GM18873 (cell line): Measurements from ENCODE around the gene GJC2.

Source experiments
- ATAC-seq: cut with Tn5 transposase; IDR thresholded peaks from one replicate; pipeline ENCODE4 v1.9.1; 2021; ENCODE audit warnings: mild to moderate bottlenecking, moderate library complexity, moderate number of reproducible peaks; ENCODE audit not compliant: unreplicated experiment, low FRiP score

The GJC2 gene

DNA sequence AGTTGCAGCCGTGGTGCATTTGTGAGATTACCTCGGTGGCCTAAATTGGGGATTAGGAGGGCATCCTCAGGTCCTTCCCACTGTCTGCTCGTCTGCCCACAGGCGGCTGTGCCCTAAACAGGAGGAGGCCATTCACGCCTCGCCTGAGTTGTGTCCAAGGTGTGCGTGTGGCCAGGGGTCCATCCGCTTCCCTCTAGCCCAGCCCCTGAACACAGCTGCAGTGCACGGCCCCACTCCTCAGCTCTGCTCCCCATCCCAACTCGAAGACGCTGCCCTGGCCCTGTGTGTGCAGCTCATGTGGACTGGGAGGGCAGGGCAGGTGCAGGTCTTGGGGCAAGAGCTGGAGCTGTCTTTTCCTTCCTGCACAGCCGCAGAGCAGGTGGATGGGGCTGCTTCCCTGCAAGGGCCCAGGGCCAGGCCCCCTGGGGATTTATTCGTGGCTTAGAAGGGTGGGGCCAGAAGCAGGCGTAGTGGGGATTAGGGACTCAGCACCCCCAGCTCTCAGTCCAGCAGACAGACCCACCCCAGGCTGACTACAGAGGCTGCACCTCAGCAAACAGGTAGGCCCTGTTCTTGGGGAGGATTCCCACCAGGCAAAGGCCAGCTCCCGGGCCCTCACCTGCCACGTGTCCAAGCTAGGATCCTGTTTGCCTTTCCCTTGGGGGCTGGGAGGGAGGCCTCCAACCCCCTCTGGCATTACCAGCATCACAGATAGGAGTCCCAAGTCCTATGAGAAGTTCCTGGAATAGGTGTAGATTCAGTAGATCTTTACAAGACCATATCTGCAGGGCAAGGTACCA, 5.3 kb upstream of the GJC2 start:
- ATAC-seq, result no peak

DNA sequence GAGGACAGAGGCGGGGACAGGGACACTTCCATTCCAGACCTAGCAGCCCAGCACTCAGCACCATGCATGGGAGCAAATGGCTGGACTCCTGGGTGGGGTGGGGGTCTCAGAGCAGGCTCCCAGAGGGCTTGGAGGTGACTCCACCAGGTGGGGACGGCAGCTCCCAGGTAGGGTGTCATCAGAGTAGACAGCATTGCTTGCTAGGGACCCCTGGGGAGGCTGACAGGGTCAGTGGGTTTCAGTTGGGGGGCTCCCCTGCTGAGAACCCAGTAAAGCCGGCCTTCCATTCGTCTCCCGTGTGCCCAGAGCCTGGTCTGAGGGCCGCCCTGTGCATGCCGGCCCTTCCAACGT, 4.8 kb upstream of the GJC2 start:
- no peak for ATAC-seq

DNA sequence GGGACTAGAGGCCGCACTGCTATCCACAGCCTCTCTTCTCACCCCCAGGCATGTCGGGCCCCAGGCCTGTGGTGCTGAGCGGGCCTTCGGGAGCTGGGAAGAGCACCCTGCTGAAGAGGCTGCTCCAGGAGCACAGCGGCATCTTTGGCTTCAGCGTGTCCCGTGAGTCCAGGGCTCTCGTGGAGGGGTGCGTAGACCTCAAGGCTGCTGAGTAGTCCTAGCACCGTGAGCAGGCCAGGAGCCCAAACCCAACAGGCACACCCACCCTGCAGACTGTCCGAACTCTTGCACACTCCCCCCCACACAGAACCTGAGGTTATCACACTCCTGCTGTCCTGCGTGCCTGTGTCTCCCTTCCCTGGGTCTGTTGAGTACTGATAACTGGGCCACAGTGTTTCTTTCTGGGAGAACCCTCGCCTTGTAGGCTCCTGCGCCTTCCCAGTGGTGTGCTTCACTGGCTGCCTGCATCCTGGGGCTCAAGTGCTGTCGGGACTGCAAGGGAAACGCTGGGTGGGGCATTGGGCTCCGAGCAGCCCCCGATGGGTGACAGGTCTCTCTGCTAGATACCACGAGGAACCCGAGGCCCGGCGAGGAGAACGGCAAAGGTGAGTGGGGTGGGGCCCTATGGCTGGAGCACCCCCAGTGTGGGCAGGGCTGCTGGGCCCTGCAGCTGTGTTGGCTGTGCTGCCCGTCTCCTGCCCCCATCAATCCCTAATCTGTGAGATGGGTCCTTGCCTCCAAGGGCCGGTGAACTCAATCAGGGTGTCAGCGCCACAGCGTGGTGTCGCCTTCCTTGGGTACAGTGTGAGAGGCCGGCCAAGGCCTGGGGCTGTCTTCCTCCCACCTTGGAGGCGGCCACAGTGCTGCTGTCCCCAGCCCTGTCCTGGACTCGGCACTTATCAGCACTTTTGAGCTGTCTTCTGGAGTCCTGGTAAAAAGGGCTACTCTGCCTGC, 4.0 kb upstream of the GJC2 start:
- no peak for ATAC-seq

DNA sequence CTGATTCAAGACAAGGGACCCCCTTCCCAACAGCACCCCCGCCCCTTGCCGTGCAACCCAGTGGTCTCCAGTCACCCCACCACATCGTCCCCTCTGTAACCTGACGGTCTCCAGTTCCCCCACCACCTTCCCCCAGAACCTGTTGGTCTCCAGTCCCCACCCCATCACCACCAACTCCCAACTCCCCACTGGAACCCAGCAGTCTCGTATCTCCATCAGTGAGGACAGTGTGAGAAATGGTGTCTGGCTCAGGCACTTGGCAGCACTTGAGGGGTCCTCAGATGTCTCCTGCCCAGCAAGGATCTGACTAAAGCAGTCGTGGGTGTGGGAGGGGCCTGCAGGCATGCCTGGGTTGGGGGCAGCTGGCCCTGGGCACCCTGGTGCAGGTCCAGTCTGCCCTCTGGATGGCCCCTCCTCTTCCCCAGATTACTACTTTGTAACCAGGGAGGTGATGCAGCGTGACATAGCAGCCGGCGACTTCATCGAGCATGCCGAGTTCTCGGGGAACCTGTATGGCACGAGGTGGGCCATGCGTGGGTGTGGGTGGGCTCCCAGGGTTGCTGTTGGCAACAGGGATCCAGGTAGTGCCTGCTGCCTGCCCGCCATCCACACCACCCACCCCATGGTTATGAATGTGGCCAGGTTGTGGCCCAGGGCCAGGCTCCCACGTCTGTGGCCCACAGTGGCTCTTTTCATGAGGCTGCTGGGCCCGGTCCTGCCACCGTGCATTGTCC, 3.1 kb upstream of the GJC2 start:
- no peak for ATAC-seq

DNA sequence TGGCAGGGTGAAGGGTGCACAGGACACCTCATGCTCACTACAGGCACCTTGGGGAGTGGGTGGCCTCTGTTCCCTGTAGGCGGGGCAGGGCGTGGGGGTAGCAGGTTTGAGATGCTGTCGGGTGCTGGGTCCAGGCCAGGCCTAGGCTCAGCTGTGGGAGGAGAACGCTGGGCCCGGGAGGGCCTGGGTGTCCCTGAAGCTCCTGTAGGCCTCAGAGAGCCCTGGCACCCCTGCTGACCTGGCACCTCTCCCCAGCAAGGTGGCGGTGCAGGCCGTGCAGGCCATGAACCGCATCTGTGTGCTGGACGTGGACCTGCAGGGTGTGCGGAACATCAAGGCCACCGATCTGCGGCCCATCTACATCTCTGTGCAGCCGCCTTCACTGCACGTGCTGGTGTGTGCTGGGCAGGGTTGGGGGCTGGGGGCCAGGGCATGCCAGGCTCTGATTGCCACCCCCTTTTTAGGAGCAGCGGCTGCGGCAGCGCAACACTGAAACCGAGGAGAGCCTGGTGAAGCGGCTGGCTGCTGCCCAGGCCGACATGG, 2.5 kb upstream of the GJC2 start:
- no peak for ATAC-seq

DNA sequence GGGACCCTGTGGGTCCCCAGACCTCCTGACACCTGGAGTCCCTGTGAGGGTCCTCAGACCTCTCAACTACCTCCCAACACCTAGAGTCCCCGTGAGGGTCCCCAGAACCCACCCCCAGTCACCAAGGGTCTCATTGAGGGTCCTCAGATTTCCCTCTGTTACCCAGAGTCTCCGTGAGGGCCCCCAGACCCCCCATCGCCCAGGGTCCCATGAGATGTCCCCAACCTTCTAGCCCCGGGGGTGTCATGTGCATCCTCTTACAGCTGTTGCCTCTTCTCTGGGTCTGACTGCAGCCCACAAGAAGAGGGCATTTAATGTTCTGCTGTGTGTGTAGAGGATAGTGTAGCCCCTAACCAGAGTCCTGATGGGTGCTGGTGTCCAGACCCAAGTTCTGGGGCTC, 2.0 kb upstream of the GJC2 start:
- ATAC-seq, result no peak

DNA sequence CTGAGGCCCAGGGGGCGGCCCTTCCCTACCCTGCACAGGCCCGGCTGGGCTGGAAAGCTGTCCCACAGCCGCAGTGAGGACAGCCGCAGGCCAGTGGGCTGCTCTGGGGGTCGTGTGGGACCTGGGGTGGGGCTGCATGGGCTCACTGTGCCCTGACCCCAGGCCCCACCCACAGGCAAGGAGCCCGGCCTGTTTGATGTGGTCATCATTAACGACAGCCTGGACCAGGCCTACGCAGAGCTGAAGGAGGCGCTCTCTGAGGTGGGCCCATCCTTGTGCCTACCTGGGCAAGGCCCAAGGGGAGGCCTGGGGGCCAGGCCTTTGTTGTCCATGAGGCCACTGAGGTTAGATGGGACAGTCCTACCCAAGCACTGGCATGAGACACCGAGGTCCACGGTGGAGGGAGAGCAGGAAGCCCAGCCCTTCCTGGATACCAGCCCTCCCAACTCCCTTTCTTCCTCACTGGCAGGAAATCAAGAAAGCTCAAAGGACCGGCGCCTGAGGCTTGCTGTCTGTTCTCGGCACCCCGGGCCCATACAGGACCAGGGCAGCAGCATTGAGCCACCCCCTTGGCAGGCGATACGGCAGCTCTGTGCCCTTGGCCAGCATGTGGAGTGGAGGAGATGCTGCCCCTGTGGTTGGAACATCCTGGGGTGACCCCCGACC, 1.4 kb upstream of the GJC2 start:
- no peak for ATAC-seq

DNA sequence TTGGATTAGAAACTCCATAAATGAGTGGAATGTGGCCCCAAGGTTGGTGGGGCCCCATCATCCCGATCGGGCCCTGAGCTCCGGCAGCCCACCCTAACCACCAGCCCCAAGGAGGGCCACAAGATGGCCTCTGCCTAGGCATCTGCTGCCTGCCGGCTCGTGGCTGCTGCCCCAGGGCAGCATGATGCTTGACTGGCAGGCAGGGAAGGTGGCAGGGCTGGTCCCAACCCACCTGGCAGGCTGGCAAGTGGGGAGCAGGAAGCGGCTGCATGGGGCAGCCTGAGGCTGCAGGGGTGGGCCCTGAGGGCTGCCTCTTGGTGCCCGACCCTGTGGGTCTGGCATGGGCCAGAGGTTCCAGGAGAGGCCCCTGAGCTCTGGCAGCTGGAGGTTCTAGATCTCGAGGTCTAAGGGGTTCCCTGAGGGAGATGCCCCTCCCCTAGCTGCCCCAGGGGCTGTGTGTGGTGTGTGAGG, 760 bp upstream of the GJC2 start:
- no peak for ATAC-seq

DNA sequence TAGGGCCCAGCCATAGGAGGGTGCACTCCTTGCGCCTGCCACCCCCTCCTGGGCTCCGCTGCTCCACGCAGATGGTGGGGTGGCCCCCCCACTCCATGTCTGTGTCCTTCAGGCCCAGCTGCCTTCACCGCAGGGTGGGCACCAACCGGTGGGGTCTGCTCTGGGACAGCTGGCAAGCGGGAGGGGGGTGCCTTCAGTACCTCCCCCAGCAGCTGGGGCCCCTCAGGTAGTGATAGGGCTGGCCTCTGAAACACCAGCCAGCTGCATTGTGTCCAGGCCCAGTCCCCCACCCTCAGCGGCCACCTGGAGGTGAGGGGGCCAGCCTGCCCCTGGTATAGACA, 360 bp downstream of the GJC2 start:
- ATAC-seq, result no peak

DNA sequence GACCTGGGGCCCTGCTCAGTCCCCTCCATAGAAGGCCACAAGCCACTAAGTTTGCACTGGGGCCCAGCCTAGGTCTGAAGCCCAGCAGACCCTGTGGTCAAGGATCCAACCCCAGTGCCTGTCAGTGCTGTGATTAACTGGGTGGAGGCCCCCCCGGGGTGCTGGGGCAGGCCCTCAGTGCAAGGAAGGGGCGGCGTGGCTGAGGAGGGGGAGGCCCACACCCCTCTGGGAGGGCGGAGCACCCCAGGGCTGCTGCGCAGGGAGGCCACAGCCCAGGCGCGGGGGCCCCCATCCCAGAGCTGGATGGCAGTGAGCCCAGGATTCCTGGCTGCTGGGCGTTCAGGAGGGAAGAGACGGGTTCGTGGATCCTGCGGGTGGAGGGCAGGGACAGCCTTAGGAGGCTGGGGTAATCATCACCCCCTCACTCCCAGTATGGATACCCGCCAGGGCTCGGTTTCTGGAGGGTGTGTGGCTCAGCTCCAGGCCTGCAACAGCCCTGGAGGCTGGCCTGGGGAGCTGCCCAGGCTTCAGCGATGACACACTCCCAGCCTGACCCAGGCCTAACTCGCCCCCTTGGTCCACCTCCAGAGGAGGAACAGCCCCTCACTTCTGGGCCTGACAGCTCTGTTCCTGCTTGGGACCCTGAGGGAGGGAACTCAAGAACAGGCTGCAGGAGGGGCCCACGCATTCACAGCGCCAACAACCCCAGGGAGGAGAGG, 890 bp downstream of the GJC2 start:
- ATAC-seq, result no peak

DNA sequence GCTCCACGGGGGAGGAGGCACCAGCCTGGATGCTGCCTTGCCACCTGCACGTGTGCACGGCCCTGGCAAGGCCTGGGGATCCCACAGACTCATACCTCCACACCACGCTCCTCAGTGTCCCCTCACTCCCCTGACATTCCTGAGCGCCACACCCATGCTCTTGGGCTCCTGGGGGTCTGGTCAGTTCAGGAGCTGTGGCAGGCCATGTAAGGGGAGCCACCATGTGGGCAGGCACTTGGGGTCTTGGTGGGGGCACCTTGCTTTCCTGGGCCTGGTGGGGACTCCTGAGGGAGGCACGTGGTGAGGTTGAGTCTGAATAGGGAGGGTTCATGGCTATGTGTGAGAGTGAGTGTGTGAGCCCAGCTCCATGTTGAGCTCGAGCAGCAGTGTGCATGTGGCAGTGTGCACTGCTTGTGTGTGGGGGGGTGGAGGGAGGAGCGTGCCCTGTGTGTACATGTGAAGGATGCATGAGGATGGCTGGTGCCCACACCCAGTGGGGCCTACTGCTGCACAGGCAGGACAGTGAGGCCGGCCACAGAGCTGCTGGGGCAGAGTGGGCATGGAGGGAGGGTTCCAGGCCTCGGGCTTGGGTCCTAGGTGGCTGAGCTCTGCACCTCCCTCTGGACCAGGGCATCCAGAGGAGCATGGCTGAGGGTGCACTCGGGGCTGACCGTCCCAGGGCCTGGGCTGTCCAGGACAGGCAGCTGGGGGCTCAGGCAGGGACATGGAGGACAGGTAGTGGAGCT, 1.6 kb downstream of the GJC2 start:
- no peak for ATAC-seq

DNA sequence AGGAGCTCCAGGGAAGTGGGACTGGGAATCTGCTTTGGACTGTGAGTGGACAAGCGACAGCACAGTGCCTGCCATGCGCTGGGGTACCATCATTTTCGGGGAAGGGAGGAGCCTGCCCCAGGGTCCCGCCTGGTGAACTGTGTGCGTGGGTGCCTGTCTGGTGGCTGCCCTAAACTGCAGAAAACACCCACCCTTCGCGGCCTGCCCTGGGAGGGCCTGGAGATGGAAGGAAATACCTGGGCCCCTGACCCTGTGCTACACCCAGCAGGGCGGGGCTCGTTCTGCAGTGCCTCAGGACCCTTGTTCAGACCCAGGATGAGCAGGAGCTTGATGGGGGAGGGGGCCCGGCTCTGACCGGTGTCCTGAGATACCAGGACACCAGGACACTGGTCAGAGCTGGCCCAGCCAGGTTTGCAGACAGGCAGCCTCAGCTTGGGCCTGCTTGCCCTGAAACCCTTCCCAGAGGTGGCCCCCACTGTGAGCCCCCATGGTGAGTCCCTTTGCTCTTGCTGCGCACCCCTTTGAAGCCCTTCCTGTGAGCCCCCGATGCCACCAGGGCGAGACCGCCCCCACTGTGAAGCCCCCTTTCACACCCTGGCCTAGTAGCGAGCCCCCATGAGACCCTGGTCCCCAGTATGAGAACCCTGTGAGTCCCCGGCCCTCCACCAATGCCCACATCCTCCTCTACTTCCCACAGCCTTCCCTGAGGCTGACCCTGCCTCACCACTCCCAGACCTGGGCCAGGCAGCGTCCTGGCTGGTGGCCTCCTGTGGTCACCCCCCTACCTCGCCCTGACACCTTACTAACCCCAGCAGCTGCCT, 2.6 kb downstream of the GJC2 start:
- ATAC-seq, result no peak

DNA sequence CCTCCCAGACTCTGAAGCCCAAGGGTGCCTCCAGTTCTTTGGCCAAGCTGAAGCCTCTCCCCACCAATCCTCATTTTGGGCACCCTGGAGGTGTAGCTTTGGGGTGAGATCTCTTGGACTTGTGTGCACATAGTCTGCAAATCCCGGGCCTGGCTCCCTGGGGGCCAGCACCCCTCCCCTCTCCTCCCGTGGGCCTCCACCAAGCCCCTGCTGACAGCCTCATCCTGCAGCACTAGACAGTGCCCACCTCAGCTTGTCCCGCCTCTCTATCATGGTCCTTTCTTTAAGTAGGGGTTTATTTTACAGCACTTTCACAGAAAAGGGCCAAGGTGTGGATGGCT, 3.2 kb downstream of the GJC2 start:
- no peak for ATAC-seq

DNA sequence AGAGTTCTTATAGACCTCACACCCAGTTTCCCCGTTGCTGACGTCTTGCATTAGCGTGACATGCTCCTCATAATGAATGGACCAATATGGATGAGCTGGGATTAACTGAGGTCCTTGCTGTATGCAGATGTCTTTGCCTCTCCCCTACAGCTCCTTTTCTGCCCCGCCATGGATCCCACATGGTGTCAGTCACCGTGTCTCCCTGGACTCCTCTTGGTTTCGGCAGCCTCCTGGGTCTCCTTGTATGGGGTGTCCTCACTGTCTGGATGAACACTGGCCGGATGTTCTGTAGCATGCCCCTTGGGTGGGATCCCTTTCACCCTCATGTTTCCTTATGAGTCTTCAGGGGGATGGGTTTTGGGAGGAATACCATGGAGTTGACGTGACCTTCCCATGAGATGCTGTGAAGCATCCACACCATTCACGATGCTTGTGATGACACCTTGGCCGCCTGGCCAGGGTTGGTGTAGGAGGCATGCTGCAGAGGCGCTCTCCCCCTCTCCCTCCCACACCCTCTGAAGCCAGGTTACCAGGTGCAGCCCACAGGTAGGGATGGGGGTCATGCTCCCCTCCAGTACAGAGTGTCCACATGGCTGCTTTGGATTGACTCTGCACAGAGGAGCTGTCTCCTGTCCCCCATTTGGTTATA, 4.4 kb downstream of the GJC2 start:
- ATAC-seq, result no peak

DNA sequence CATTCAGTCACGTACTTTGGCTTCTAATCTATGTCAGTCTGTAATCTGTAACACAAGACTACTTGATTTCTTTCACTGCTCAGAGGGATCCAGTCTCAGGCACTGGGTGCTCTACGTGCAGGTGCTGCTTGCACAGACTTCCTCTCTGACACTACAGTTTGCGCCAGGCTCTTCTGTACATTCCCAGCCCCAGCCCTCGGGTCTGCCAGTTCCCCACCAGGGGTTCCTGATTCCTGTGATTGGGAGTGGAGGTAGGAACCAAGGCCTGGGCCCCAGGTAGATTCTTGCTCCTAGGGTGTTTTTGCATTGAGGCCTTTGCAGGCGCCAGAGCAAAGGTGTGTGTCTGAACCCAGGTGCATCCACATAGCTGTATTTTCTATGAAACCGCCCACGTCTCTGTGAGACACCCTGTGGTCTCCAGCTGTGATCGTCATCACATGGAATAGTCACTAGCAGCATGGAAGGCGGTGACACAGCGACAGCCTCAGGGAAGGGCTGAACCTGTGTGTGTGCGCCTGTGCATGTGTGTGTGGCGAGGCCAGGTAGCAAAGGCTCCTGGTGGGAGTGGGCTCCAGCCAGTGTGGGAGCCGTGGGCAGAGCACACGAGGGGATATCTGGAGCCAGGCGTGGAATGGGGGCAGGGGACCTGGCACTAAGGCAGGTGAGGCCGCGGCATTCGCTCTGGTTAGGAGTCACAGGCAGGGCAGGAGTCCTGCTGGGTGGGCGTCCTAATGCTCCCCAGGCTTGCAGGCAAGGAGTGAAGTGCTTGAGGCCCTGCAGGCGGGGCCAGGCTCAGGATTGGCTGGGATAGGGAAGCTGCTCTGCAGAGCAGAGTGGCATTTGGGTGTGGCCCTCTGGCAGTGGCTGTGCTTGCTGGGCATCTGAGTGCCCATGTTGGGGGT, 5.2 kb downstream of the GJC2 start:
- no peak for ATAC-seq

DNA sequence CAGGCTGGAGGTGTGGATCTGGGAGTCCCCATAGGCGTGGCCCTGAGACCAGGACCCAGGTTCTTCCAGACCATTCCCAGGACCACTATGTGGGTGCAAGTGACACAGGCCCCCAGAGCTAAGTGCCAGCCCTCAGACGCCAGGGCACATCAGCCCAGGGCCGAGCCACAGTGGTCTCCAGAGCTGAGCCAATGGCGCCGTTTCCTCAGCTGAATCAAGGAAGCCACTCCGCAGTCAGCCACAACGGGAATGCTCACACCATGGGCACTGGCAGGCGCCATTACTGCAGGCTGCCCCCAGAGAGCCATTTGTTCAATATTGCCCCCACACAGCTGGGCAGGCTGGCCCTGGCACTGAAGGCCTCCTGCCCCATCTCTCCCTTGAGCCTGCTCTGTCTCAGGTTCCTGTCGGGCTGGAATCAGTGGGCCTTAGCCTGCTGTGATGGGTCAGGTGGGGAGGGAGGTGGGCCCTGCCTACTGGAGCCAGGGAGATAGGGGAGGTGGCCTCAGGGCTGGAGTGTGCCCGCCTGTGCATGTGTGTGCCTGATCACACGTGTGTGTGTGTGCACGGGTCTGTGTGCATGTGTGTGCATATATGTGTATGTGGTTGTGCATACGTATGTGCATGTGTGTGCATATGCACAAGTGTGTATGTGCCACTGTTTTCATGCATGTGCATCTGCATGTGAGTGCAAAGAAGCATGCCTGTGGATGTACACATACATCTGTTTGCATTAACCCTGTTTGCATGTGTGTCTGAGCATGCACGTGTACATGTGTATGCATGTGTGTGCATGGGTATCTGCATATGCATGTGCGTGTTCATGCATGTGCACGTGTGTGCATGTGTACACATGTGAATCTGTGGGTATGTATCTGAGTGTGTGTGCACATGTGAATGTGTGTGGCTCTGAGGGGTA, 6.1 kb downstream of the GJC2 start:
- ATAC-seq, result no peak
